ENCODE measurements around the gene TMEM60. TPM values are rescaled to one million over a fixed set of nuclear protein-coding genes. Genes with fewer than 3 reads are reported as not detected.
A peak's percentile ranks its signal among the peaks of the same experiment; 100 is the strongest.

TMEM60 gene
- total and polyA plus RNA-seq, 2 donors (not counting 3 experiments of a cell fraction or from before 2014, with no cell fraction given) = 15.8 to 19.5 TPM

- no peaks in the 10 kb centered on the region for H3K9me1 ChIP-seq (replicated peaks; ENCODE audit: control insufficient read depth, extremely low read depth, insufficient read depth, low read length)
- no peak overlapping the region for H2AFZ ChIP-seq (ENCODE audit: low read depth, low read length)
- TF ChIP-seq EZH2 (IDR thresholded peaks at IDR 0.05; ENCODE audit: borderline replicate concordance, low read depth, low read length, severe bottlenecking) (no peak), GATA2 (IDR thresholded peaks at IDR 0.05; ENCODE audit: insufficient read depth, insufficient read length, low read depth, low read length) (no peak), POLR2A (IDR thresholded peaks at IDR 0.05; ENCODE audit: low read depth, low read length) (no peak), MYC (IDR thresholded peaks at IDR 0.05; ENCODE audit: low read depth, low read length) (no peak)
- CTCF ChIA-PET = interaction anchor here (1.1 to 2.6 kb wide), 2 partner anchors 69 to 101 kb away, joined by 3 to 19 read pairs; no protein-coding TSS in a partner anchor
- no peak overlapping the region for H3K4me2 ChIP-seq (ENCODE audit: insufficient read depth, low read length)
- intact Hi-C loops (cut with micrococcal nuclease) = no loop called here
- BruUV-seq (replicated peaks) = no TSS peak
- DNase-seq (ENCODE audit: low read depth, low spot score) (no peak), FAIRE-seq (no peak)
- no peaks in the 10 kb centered on the region for H3K9me3 ChIP-seq (replicated peaks; ENCODE audit: control insufficient read depth, insufficient read depth, low read length)
- peaks cover 18% of the 10 kb centered on the region for H3K79me2 ChIP-seq (ENCODE audit: control insufficient read depth, insufficient read depth, low read length)
- H3K36me3 ChIP-seq (ENCODE audit: control insufficient read depth in 2 of 2, extremely low read depth in 1 of 2, insufficient read depth in 2 of 2, low read length in 2 of 2) = peaks cover 0 to 3% of the 10 kb centered on the region in 2 experiments
- no peaks in the 10 kb centered on the region for H3K27me3 ChIP-seq (ENCODE audit: control insufficient read depth in 2 of 2, insufficient read depth in 2 of 2, low read length in 2 of 2)
- dilution Hi-C loops (cut with MboI; ENCODE audit: extremely low pct_ligation_motif_present, low sequenced_read_pairs) = no loop called here
- no peaks in the 10 kb centered on the region for H3K4me1 ChIP-seq (ENCODE audit: control insufficient read depth, extremely low read depth, insufficient read depth, low read length)
- POLR2A ChIA-PET = no interaction called here
- H4K20me1 ChIP-seq (replicated peaks; ENCODE audit: control insufficient read depth, extremely low read depth, insufficient read depth, low read length) = peaks cover 2% of the 10 kb centered on the region
- no peak overlapping the region for H3K4me3 ChIP-seq (replicated peaks in 1 of 3; ENCODE audit: insufficient read depth in 1 of 3, low read depth in 1 of 3, low read length in 3 of 3)
- H3K9ac ChIP-seq (replicated peaks; ENCODE audit: extremely low read depth, insufficient read depth, low read length) = no peak overlapping the region
- no peak overlapping the region for H3K27ac ChIP-seq (ENCODE audit: insufficient read depth, low read depth, low read length)
Observed at GRCh38 chr7:77753173-77753572, 45.1 kb downstream of the TMEM60 start.

- Histone ChIP-seq H3K4me2 (ENCODE audit: insufficient read depth, low read length) (no peak overlapping the region), H3K4me1 (ENCODE audit: control insufficient read depth, extremely low read depth, insufficient read depth, low read length) (no peaks in the 10 kb centered on the region), H3K9ac (replicated peaks; ENCODE audit: extremely low read depth, insufficient read depth, low read length) (no peak overlapping the region), H3K9me1 (replicated peaks; ENCODE audit: control insufficient read depth, extremely low read depth, insufficient read depth, low read length) (no peaks in the 10 kb centered on the region), H3K4me3 (replicated peaks in 1 of 3; ENCODE audit: insufficient read depth in 1 of 3, low read depth in 1 of 3, low read length in 3 of 3) (no peak overlapping the region), H4K20me1 (replicated peaks; ENCODE audit: control insufficient read depth, extremely low read depth, insufficient read depth, low read length) (peaks cover 2% of the 10 kb centered on the region), H2AFZ (ENCODE audit: low read depth, low read length) (no peak overlapping the region), H3K79me2 (ENCODE audit: control insufficient read depth, insufficient read depth, low read length) (peaks cover 18% of the 10 kb centered on the region), H3K27ac (ENCODE audit: insufficient read depth, low read depth, low read length) (no peak overlapping the region), H3K36me3 (ENCODE audit: control insufficient read depth in 2 of 2, extremely low read depth in 1 of 2, insufficient read depth in 2 of 2, low read length in 2 of 2) (peaks cover 0 to 3% of the 10 kb centered on the region in 2 experiments), H3K27me3 (ENCODE audit: control insufficient read depth in 2 of 2, insufficient read depth in 2 of 2, low read length in 2 of 2) (no peaks in the 10 kb centered on the region), H3K9me3 (replicated peaks; ENCODE audit: control insufficient read depth, insufficient read depth, low read length) (no peaks in the 10 kb centered on the region)
- POLR2A ChIA-PET = no interaction called here
- CTCF ChIA-PET = interaction anchor here (0.8 to 2.6 kb wide), 2 partner anchors 79 to 100 kb away, joined by 3 to 19 read pairs; no protein-coding TSS in a partner anchor
- dilution Hi-C loops (cut with MboI; ENCODE audit: extremely low pct_ligation_motif_present, low sequenced_read_pairs) = no loop called here
- peak; percentile 76 for DNase-seq (ENCODE audit: low read depth, low spot score)
- FAIRE-seq = peak; percentile 12
- no TSS peak for BruUV-seq (replicated peaks)
- TF ChIP-seq MYC (IDR thresholded peaks at IDR 0.05; ENCODE audit: low read depth, low read length) = no peak
- no peak for TF ChIP-seq MAX (IDR thresholded peaks at IDR 0.05; ENCODE audit: insufficient read depth, insufficient read length)
- no peak for TF ChIP-seq POLR2AphosphoS5 (IDR thresholded peaks at IDR 0.05; ENCODE audit: insufficient read depth, low read depth, low read length)
- no peak for TF ChIP-seq FOS (IDR thresholded peaks at IDR 0.05; ENCODE audit: borderline replicate concordance, insufficient read depth, low read length)
- no peak for TF ChIP-seq JUN (IDR thresholded peaks at IDR 0.05; ENCODE audit: borderline replicate concordance, insufficient read depth, insufficient read length, low read depth)
- TF ChIP-seq CTCF (IDR thresholded peaks at IDR 0.05; ENCODE audit: extremely low read depth in 1 of 2, insufficient read depth in 1 of 2, low read depth in 1 of 2, low read length in 2 of 2) = no peak
- no peak for TF ChIP-seq GATA2 (IDR thresholded peaks at IDR 0.05; ENCODE audit: insufficient read depth, insufficient read length, low read depth, low read length)
- TF ChIP-seq POLR2A (IDR thresholded peaks at IDR 0.05; ENCODE audit: low read depth, low read length) = no peak
- TF ChIP-seq EZH2 (IDR thresholded peaks at IDR 0.05; ENCODE audit: borderline replicate concordance, low read depth, low read length, severe bottlenecking) = no peak
- intact Hi-C loops (cut with micrococcal nuclease) = no loop called here
Observed at GRCh38 chr7:77752016-77752415, 46.2 kb downstream of the TMEM60 start.
